ENCODE results near the gene SLC7A10. TPM values are rescaled to one million over a fixed set of nuclear protein-coding genes. Genes with fewer than 3 reads are reported as not detected.

The SLC7A10 gene
- total RNA-seq, 2 experiments from 2014 or later = not detected

DNA sequence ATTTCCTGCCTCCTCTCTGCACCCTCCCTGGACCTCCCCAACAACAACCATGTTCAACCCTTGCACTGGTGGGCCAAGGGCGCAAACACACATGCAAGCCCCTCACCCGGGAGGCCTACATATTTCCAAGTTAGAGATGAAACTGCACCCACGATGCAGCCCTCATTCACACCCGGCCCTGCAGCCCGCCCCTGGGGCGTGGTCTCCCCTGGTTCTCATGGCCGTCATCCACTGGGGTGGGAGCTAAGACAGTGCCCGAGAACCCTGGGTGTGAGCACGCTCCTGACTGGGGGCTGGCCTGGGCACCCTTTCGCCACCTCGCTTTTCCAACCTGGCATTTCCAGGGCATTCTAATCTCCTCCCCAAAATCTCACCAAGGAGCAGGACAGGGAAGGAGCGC is 7.0 kb upstream of the SLC7A10 start:
- no TSS peak for BruUV-seq (replicated peaks)
- no peaks in the 10 kb centered on the region for H3K79me2 ChIP-seq (ENCODE audit: insufficient read depth, low read depth, low read length)
- no peak overlapping the region for H3K27ac ChIP-seq (ENCODE audit: low read depth, low read length, poor library complexity, severe bottlenecking)
- no peak overlapping the region for H2AFZ ChIP-seq (ENCODE audit: low read length)
- H4K20me1 ChIP-seq (ENCODE audit: insufficient read depth, low read length) = no peaks in the 10 kb centered on the region
- ChIA-PET POLR2A (no interaction called here), CTCF (ENCODE audit: unreplicated experiment) (no interaction called here)
- no peaks in the 10 kb centered on the region for H3K36me3 ChIP-seq (ENCODE audit: insufficient read depth, low read length)
- no peak overlapping the region for H3K4me2 ChIP-seq (ENCODE audit: low read length)
- H3K9me2 ChIP-seq (ENCODE audit: insufficient read depth, low read length) = no peaks in the 10 kb centered on the region
- 0 out of 2 replicates have a peak, but pooled peaks cover 9% of the 10 kb centered on the region for H3K9me3 ChIP-seq (ENCODE audit: low read length)
- DNase-seq (ENCODE audit: low spot score) = no peak
- H3K4me3 ChIP-seq (ENCODE audit: low read depth, low read length, poor library complexity, severe bottlenecking) = no peak overlapping the region
- TF ChIP-seq, protein P1, sequence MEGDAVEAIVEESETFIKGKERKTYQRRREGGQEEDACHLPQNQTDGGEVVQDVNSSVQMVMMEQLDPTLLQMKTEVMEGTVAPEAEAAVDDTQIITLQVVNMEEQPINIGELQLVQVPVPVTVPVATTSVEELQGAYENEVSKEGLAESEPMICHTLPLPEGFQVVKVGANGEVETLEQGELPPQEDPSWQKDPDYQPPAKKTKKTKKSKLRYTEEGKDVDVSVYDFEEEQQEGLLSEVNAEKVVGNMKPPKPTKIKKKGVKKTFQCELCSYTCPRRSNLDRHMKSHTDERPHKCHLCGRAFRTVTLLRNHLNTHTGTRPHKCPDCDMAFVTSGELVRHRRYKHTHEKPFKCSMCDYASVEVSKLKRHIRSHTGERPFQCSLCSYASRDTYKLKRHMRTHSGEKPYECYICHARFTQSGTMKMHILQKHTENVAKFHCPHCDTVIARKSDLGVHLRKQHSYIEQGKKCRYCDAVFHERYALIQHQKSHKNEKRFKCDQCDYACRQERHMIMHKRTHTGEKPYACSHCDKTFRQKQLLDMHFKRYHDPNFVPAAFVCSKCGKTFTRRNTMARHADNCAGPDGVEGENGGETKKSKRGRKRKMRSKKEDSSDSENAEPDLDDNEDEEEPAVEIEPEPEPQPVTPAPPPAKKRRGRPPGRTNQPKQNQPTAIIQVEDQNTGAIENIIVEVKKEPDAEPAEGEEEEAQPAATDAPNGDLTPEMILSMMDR (conservative IDR thresholded peaks at IDR 0.05; ENCODE audit: low read length) = no peak
- TF ChIP-seq EZH2phosphoT487 (IDR thresholded peaks at IDR 0.05; ENCODE audit: borderline replicate concordance, low read depth, low read length) = no peak
- no peaks in the 10 kb centered on the region for H3K4me1 ChIP-seq (ENCODE audit: insufficient read depth, low read length, poor library complexity, severe bottlenecking)
- intact Hi-C loops (cut with micrococcal nuclease; ENCODE audit: unreplicated experiment) = loop anchor here (10.0 kb wide), 1 partner anchor 542 kb away; no protein-coding TSS in a partner anchor

DNA sequence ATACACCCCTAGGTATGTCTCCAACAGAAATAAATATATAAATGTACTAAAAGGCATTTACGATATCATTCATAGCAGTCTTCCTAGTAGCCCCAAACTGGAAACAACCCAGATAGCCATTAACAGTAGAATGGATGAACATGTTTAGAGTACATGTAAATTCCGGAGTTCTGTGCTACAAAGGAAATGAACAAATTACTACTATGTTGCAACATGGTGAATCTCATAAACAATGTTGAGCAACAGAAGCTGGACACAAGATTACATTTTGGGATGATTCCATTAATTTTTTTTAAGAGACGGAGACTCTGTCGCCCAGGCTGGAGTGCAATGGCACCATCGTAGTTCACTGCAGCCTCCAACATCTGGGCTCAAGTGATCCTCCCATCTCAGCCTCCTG is 5.9 kb upstream of the SLC7A10 start:
- DNase-seq (ENCODE audit: low spot score) = no peak

DNA sequence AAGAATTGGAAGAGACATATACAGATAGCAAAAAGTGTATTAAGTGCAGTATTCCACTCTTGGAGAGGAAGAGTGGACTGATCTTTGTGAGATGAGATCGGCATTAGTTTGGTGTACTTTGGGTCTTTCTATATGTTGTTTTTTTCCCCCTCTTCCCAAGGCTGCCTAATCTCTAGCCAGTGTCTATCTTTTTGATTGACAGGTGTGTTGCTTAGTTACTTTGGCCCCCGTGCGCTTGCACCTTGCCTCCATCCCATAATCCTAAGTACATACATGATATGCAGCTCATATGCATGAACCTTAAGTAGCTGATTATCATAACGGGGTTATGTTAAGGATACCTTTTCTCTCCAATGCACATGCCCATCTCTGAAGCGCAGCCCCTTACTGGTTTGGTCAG is 4.3 kb upstream of the SLC7A10 start:
- BruUV-seq (replicated peaks) = no TSS peak
- H3K79me2 ChIP-seq (ENCODE audit: insufficient read depth, low read depth, low read length) = no peaks in the 10 kb centered on the region
- CTCF ChIA-PET (ENCODE audit: unreplicated experiment) = interaction anchor here (0.6 kb wide), 1 partner anchor 177 kb away, joined by 3 read pairs; no protein-coding TSS in a partner anchor
- POLR2A ChIA-PET = no interaction called here
- 0 out of 2 replicates have a peak, but pooled peaks cover 10% of the 10 kb centered on the region for H3K9me3 ChIP-seq (ENCODE audit: low read length)
- H2AFZ ChIP-seq (ENCODE audit: low read length) = no peak overlapping the region
- H3K4me2 ChIP-seq (ENCODE audit: low read length) = no peak overlapping the region
- H3K36me3 ChIP-seq (ENCODE audit: insufficient read depth, low read length) = no peaks in the 10 kb centered on the region
- no peak overlapping the region for H3K27ac ChIP-seq (ENCODE audit: low read depth, low read length, poor library complexity, severe bottlenecking)
- H4K20me1 ChIP-seq (ENCODE audit: insufficient read depth, low read length) = no peaks in the 10 kb centered on the region
- intact Hi-C loops (cut with micrococcal nuclease; ENCODE audit: unreplicated experiment) = loop anchor here (10.0 kb wide), 1 partner anchor 545 kb away; no protein-coding TSS in a partner anchor
- DNase-seq (ENCODE audit: low spot score) = no peak
- no peak overlapping the region for H3K4me3 ChIP-seq (ENCODE audit: low read depth, low read length, poor library complexity, severe bottlenecking)
- TF ChIP-seq EZH2phosphoT487 (IDR thresholded peaks at IDR 0.05; ENCODE audit: borderline replicate concordance, low read depth, low read length) = no peak
- TF ChIP-seq, protein P1 (conservative IDR thresholded peaks at IDR 0.05; ENCODE audit: low read length) = no peak
- no peaks in the 10 kb centered on the region for H3K4me1 ChIP-seq (ENCODE audit: insufficient read depth, low read length, poor library complexity, severe bottlenecking)
- no peaks in the 10 kb centered on the region for H3K9me2 ChIP-seq (ENCODE audit: insufficient read depth, low read length)

More for the DNA sequence above, 5.9 kb upstream of the SLC7A10 start:
- no peak overlapping the region for H2AFZ ChIP-seq (ENCODE audit: low read length)
- no peaks in the 10 kb centered on the region for H3K9me2 ChIP-seq (ENCODE audit: insufficient read depth, low read length)
- ChIA-PET POLR2A (no interaction called here), CTCF (ENCODE audit: unreplicated experiment) (no interaction called here)
- H3K79me2 ChIP-seq (ENCODE audit: insufficient read depth, low read depth, low read length) = no peaks in the 10 kb centered on the region
- no peak for TF ChIP-seq EZH2phosphoT487 (IDR thresholded peaks at IDR 0.05; ENCODE audit: borderline replicate concordance, low read depth, low read length)
- TF ChIP-seq, protein P1 (conservative IDR thresholded peaks at IDR 0.05; ENCODE audit: low read length) = no peak
- H3K9me3 ChIP-seq (ENCODE audit: low read length) = 0 out of 2 replicates have a peak, but pooled peaks cover 10% of the 10 kb centered on the region
- H3K27ac ChIP-seq (ENCODE audit: low read depth, low read length, poor library complexity, severe bottlenecking) = no peak overlapping the region
- H3K4me1 ChIP-seq (ENCODE audit: insufficient read depth, low read length, poor library complexity, severe bottlenecking) = no peaks in the 10 kb centered on the region
- no peak overlapping the region for H3K4me3 ChIP-seq (ENCODE audit: low read depth, low read length, poor library complexity, severe bottlenecking)
- intact Hi-C loops (cut with micrococcal nuclease; ENCODE audit: unreplicated experiment) = loop anchor here (10.0 kb wide), 1 partner anchor 543 kb away; no protein-coding TSS in a partner anchor
- H4K20me1 ChIP-seq (ENCODE audit: insufficient read depth, low read length) = no peaks in the 10 kb centered on the region
- no peaks in the 10 kb centered on the region for H3K36me3 ChIP-seq (ENCODE audit: insufficient read depth, low read length)
- no TSS peak for BruUV-seq (replicated peaks)
- no peak overlapping the region for H3K4me2 ChIP-seq (ENCODE audit: low read length)
